Endothelial cell of umbilical vein (primary cell): ENCODE measurements around the gene SENP7. TPM values are rescaled to one million over a fixed set of nuclear protein-coding genes. Genes with fewer than 3 reads are reported as not detected.

Experiments
- BruUV-seq: library from RNA; stranded (reverse); fragments of 400-500 nt; replicated peaks from 2 replicates; lab custom pipeline; 2021; lab: Mats Ljungman, UMichigan
- CTCF ChIA-PET: fragments of 300-600, 350-600 bp; sonication (Branson Sonifier 250); formaldehyde crosslinking; loops from one replicate; lab custom pipeline; 2021; ENCODE audit warnings: antibody characterized with exemption, inconsistent platforms; lab: Charles Lee
- POLR2A ChIA-PET: fragments of 300-600, 350-600 bp; sonication (Branson Sonifier 250); formaldehyde crosslinking; loops from one replicate; lab custom pipeline; 2021; ENCODE audit warnings: antibody characterized with exemption, inconsistent platforms; lab: Charles Lee
- DNase-seq: peaks from one replicate; pipeline ENCODE4 v3.0.0-alpha.2; 2011; ENCODE audit warnings: low read depth, low spot score
- FAIRE-seq: peaks from 2 replicates; lab custom pipeline; 2011; peaks lifted over from hg19 to GRCh38; lab: Jason Lieb, UNC
- H2AFZ ChIP-seq: 2 replicates; pipeline ENCODE4 v1.6.0; 2012; ENCODE audit warnings: low read depth, low read length, control low read depth, inconsistent platforms
- H3K27ac ChIP-seq: 2 replicates; pipeline ENCODE4 v1.5.1; 2011; ENCODE audit warnings: low read depth, mild to moderate bottlenecking, control low read depth, low read length, moderate library complexity; ENCODE audit not compliant: insufficient read depth
- H3K27me3 ChIP-seq, 2 experiments: 2 replicates each; pipeline versions ENCODE4 v1.6.0 to v1.6.1; 2011; ENCODE audit warnings: low read length in 2 of 2, mixed read lengths in 1 of 2; ENCODE audit not compliant: control insufficient read depth in 2 of 2, insufficient read depth in 2 of 2
- H3K36me3 ChIP-seq, 2 experiments: 2 replicates in 1 of 2; 3 replicates in 1 of 2; pipeline ENCODE4 v1.5.1; 2011; ENCODE audit warnings: low read length in 2 of 2, mild to moderate bottlenecking in 1 of 2, moderate library complexity in 1 of 2; ENCODE audit not compliant: control insufficient read depth in 2 of 2, insufficient read depth in 2 of 2; ENCODE audit errors: extremely low read depth in 1 of 2
- H3K4me1 ChIP-seq: 3 replicates; pipeline ENCODE4 v1.5.1; 2011; ENCODE audit warnings: mild to moderate bottlenecking, low read length; ENCODE audit not compliant: control insufficient read depth, insufficient read depth; ENCODE audit errors: extremely low read depth
- H3K4me2 ChIP-seq: 2 replicates; pipeline ENCODE4 v1.6.1; 2011; ENCODE audit warnings: low read length, control low read depth, mixed read lengths; ENCODE audit not compliant: insufficient read depth
- H3K4me3 ChIP-seq, 3 experiments: fragments of 200-600 bp in 1 of 3; sonication (generic), shearing (Covaris generic) in 1 of 3; replicated peaks in 1 of 3; 2 replicates each; pipeline ENCODE4 v1.5.1; 2011 to 2016; ENCODE audit warnings: control low read depth in 3 of 3, low read length in 3 of 3, mild to moderate bottlenecking in 2 of 3, inconsistent platforms in 1 of 3, low read depth in 1 of 3, moderate library complexity in 1 of 3; ENCODE audit not compliant: insufficient read depth in 1 of 3
- H3K79me2 ChIP-seq: 2 replicates; pipeline ENCODE4 v1.6.0; 2012; ENCODE audit warnings: low read length, inconsistent platforms; ENCODE audit not compliant: control insufficient read depth, insufficient read depth
- H3K9ac ChIP-seq: replicated peaks from 2 replicates; pipeline ENCODE3; 2011; ENCODE audit warnings: low read length, control low read depth; ENCODE audit not compliant: insufficient read depth; ENCODE audit errors: extremely low read depth
- H3K9me1 ChIP-seq: replicated peaks from 3 replicates; pipeline ENCODE4 v1.6.0; 2011; ENCODE audit warnings: mild to moderate bottlenecking, low read length; ENCODE audit not compliant: control insufficient read depth, insufficient read depth; ENCODE audit errors: extremely low read depth
- H3K9me3 ChIP-seq: replicated peaks from 2 replicates; pipeline ENCODE4 v1.5.1; 2012; ENCODE audit warnings: low read length, inconsistent platforms; ENCODE audit not compliant: control insufficient read depth, insufficient read depth
- H4K20me1 ChIP-seq: replicated peaks from 2 replicates; pipeline ENCODE3; 2011; ENCODE audit warnings: mild to moderate bottlenecking, low read length; ENCODE audit not compliant: control insufficient read depth, insufficient read depth; ENCODE audit errors: extremely low read depth
- EZH2 ChIP-seq: IDR thresholded peaks from 2 replicates; pipeline ENCODE4 v1.6.1; 2012; ENCODE audit warnings: borderline replicate concordance, low read depth, mild to moderate bottlenecking, moderate library complexity, low read length, inconsistent platforms; ENCODE audit not compliant: severe bottlenecking
- FOS ChIP-seq: IDR thresholded peaks from 2 replicates; pipeline ENCODE4 v1.6.1; 2011; ENCODE audit warnings: mild to moderate bottlenecking, low read length, moderate library complexity, borderline replicate concordance; ENCODE audit not compliant: insufficient read depth
- GATA2 ChIP-seq: IDR thresholded peaks from 2 replicates; pipeline ENCODE4 v1.7.0; 2011; ENCODE audit warnings: low read depth, mild to moderate bottlenecking, moderate library complexity, mixed read lengths, low read length; ENCODE audit not compliant: insufficient read length, insufficient read depth
- JUN ChIP-seq: IDR thresholded peaks from 2 replicates; pipeline ENCODE4 v1.6.1; 2011; ENCODE audit warnings: borderline replicate concordance, low read depth; ENCODE audit not compliant: insufficient read length, insufficient read depth
- MAX ChIP-seq: IDR thresholded peaks from 2 replicates; pipeline ENCODE4 v1.6.1; 2011; ENCODE audit not compliant: insufficient read depth, insufficient read length
- MYC ChIP-seq: IDR thresholded peaks from one replicate; pipeline ENCODE4 v1.6.1; 2011; ENCODE audit warnings: mild to moderate bottlenecking, low read depth, low read length
- POLR2A ChIP-seq: IDR thresholded peaks from 2 replicates; pipeline ENCODE4 v1.6.1; 2012; ENCODE audit warnings: low read depth, mild to moderate bottlenecking, control low read depth, low read length
- POLR2AphosphoS5 ChIP-seq: IDR thresholded peaks from 2 replicates; pipeline ENCODE4 v1.6.1; 2012; ENCODE audit warnings: low read depth, mild to moderate bottlenecking, control low read depth, low read length, moderate library complexity; ENCODE audit not compliant: insufficient read depth
- dilution Hi-C: fragments of 300-500 bp; cut with MboI; formaldehyde crosslinking; loops from one replicate; pipeline ENCODE4 v1.15.0; 2019; ENCODE audit warnings: low sequenced_read_pairs; ENCODE audit not compliant: extremely low pct_ligation_motif_present
- intact Hi-C: fragments of 100-400 bp; cut with micrococcal nuclease; formaldehyde crosslinking; loops from one replicate; pipeline ENCODE4 v1.10.0; 2022
- polyA plus RNA-seq, 4 experiments: library from polyadenylated mRNA; depleted of rRNA in 3 of 4; stranded (reverse) in 3 of 4; unstranded in 1 of 4; fragments of >200 nt; gene quantifications; 2 replicates each; pipeline versions ENCODE4 v1.2.1 to v1.2.3, GENCODE V29; 2011 to 2012; ENCODE audit warnings: missing spikeins in 1 of 4
- total RNA-seq: library from RNA; stranded (reverse); gene quantifications from 2 replicates; pipeline ENCODE4 v1.2.3, GENCODE V29; 2021
- TF ChIP-seq, protein P1 (sequence below), 2 donors: IDR thresholded peaks; 1 replicate in 1 of 2; 2 replicates in 1 of 2; pipeline ENCODE4 v1.5.1; 2011; ENCODE audit warnings: low read length in 2 of 2, mild to moderate bottlenecking in 2 of 2, moderate library complexity in 2 of 2, control low read depth in 1 of 2, inconsistent platforms in 1 of 2, low read depth in 1 of 2; ENCODE audit not compliant: insufficient read depth in 1 of 2; ENCODE audit errors: extremely low read depth in 1 of 2

SENP7 gene
- total and polyA plus RNA-seq, 2 donors (not counting 3 experiments of a cell fraction or from before 2014, with no cell fraction given), result 5.1 to 18.7 TPM

GRCh38 chr3:101535221-101535620 lies 22.2 kb upstream of the SENP7 start:
- no peak overlapping the region for H3K27ac ChIP-seq
- H3K9me3 ChIP-seq, result no peaks in the 10 kb centered on the region
- no peaks in the 10 kb centered on the region for H3K36me3 ChIP-seq
- intact Hi-C loops (no loop called here), dilution Hi-C loops (no loop called here)
- FAIRE-seq, result no peak
- ChIA-PET CTCF (interaction anchor here (1.4 to 1.6 kb wide), 2 partner anchors 27 to 39 kb away, joined by 3 read pairs; partner anchors contain the start of genes PCNP and TRMT10C), POLR2A (no interaction called here)
- BruUV-seq, result no TSS peak
- H4K20me1 ChIP-seq, result no peaks in the 10 kb centered on the region
- H2AFZ ChIP-seq, result no peak overlapping the region
- H3K9ac ChIP-seq, result no peak overlapping the region
- no peaks in the 10 kb centered on the region for H3K9me1 ChIP-seq
- H3K4me3 ChIP-seq, result no peak overlapping the region
- no peaks in the 10 kb centered on the region for H3K79me2 ChIP-seq
- H3K4me1 ChIP-seq, result peaks cover 32% of the 10 kb centered on the region
- H3K27me3 ChIP-seq, result no peaks in the 10 kb centered on the region
- TF ChIP-seq POLR2AphosphoS5 (no peak), MYC (no peak), FOS (no peak), JUN (no peak), POLR2A (no peak), GATA2 (no peak)
- H3K4me2 ChIP-seq, result no peak overlapping the region
- DNase-seq, result no peak

- CTCF ChIA-PET, result no interaction called here
- no peak overlapping the region for H3K4me2 ChIP-seq
- peaks cover 32% of the 10 kb centered on the region for H3K4me1 ChIP-seq
- no peak overlapping the region for H3K9ac ChIP-seq
- BruUV-seq, result no TSS peak
- dilution Hi-C loops, result no loop called here
- no peaks in the 10 kb centered on the region for H4K20me1 ChIP-seq
- DNase-seq (no peak), FAIRE-seq (no peak)
- no peak overlapping the region for H3K27ac ChIP-seq
- no peaks in the 10 kb centered on the region for H3K36me3 ChIP-seq
- H3K79me2 ChIP-seq, result no peaks in the 10 kb centered on the region
- POLR2A ChIA-PET, result no interaction called here
- TF ChIP-seq, protein P1, sequence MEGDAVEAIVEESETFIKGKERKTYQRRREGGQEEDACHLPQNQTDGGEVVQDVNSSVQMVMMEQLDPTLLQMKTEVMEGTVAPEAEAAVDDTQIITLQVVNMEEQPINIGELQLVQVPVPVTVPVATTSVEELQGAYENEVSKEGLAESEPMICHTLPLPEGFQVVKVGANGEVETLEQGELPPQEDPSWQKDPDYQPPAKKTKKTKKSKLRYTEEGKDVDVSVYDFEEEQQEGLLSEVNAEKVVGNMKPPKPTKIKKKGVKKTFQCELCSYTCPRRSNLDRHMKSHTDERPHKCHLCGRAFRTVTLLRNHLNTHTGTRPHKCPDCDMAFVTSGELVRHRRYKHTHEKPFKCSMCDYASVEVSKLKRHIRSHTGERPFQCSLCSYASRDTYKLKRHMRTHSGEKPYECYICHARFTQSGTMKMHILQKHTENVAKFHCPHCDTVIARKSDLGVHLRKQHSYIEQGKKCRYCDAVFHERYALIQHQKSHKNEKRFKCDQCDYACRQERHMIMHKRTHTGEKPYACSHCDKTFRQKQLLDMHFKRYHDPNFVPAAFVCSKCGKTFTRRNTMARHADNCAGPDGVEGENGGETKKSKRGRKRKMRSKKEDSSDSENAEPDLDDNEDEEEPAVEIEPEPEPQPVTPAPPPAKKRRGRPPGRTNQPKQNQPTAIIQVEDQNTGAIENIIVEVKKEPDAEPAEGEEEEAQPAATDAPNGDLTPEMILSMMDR (IDR thresholded peaks at IDR 0.05; ENCODE audit: extremely low read depth in 1 of 2, insufficient read depth in 1 of 2, low read depth in 1 of 2, low read length in 2 of 2), result no peak
- TF ChIP-seq POLR2A (no peak), POLR2AphosphoS5 (no peak), MAX (no peak), GATA2 (no peak), FOS (no peak), EZH2 (no peak), JUN (no peak)
- H3K4me3 ChIP-seq, result no peak overlapping the region
- no peaks in the 10 kb centered on the region for H3K9me1 ChIP-seq
- H3K9me3 ChIP-seq, result no peaks in the 10 kb centered on the region
- no peaks in the 10 kb centered on the region for H3K27me3 ChIP-seq
- intact Hi-C loops, result loop anchor here (1.0 kb wide), 1 partner anchor 12 kb away; no protein-coding TSS in a partner anchor
- no peak overlapping the region for H2AFZ ChIP-seq
Observed at GRCh38 chr3:101533603-101533968, 20.6 kb upstream of the SENP7 start.
